GM21619 (cell line): ENCODE results near the gene TYW5.
"Not testable (repeated sequence)": the region's sequence is repeated elsewhere in the genome, so short reads cannot be mapped to it uniquely, and the experiment has no call there.

ENCODE experiments used
- ATAC-seq: cut with Tn5 transposase; IDR thresholded peaks from one replicate; pipeline ENCODE4 v1.9.1; 2021; ENCODE audit not compliant: unreplicated experiment

TYW5 gene

GRCh38 chr2:199923924-199924323 lies 31.4 kb downstream of the TYW5 start:
- no peak for ATAC-seq

- no peak for ATAC-seq
These were observed 32.4 kb downstream of the TYW5 start for GRCh38 chr2:199922856-199923255.

GRCh38 chr2:199916980-199917379 lies 38.3 kb downstream of the TYW5 start:
- no peak for ATAC-seq

- no peak for ATAC-seq
These were observed 40.8 kb downstream of the TYW5 start for GRCh38 chr2:199914372-199914958.

GRCh38 chr2:199912553-199913114 lies 42.7 kb downstream of the TYW5 start:
- not testable (repeated sequence) for ATAC-seq

- ATAC-seq = no peak
These were observed 43.5 kb downstream of the TYW5 start for GRCh38 chr2:199911877-199912161.

- ATAC-seq = peak; percentile 85
These were observed 44.0 kb downstream of the TYW5 start, which contains the start of gene C2orf69 for GRCh38 chr2:199911052-199911876. Gene C2orf69, plus strand, starts transcription at chr2:199911293. Its CDS starts 146 bp downstream, at chr2:199911439.

GRCh38 chr2:199910338-199911051 lies 44.8 kb downstream of the TYW5 start:
- peak; percentile 0 for ATAC-seq

GRCh38 chr2:199907008-199907714 lies 48.1 kb downstream of the TYW5 start:
- no peak for ATAC-seq

GRCh38 chr2:199903111-199903510 lies 52.2 kb downstream of the TYW5 start:
- ATAC-seq = no peak

- ATAC-seq = no peak
These were observed 52.7 kb downstream of the TYW5 start for GRCh38 chr2:199902486-199903110.

GRCh38 chr2:199901942-199902341 lies 53.3 kb downstream of the TYW5 start:
- no peak for ATAC-seq

- ATAC-seq = no peak
These were observed 58.7 kb downstream of the TYW5 start for GRCh38 chr2:199896617-199897016.

GRCh38 chr2:199895406-199895805 lies 59.9 kb downstream of the TYW5 start:
- ATAC-seq = no peak

- no peak for ATAC-seq
These were observed 71.6 kb downstream of the TYW5 start for GRCh38 chr2:199883474-199884212.

- ATAC-seq = no peak
These were observed 72.6 kb downstream of the TYW5 start for GRCh38 chr2:199882667-199883066.
